Measurements from ENCODE around the gene MSRB2.
"Not testable (repeated sequence)": the region's sequence is repeated elsewhere in the genome, so short reads cannot be mapped to it uniquely, and the experiment has no call there.

The MSRB2 gene

GRCh38 chr10:23070092-23070912 lies 25.1 kb upstream of the MSRB2 start:
- not testable (repeated sequence) for DNase-seq (ENCODE audit: low read depth, low spot score)

- DNase-seq (ENCODE audit: low read depth, low spot score) = no peak
Observed at GRCh38 chr10:23070913-23071218, 24.5 kb upstream of the MSRB2 start.

GRCh38 chr10:23072593-23072992 lies 22.8 kb upstream of the MSRB2 start:
- not testable (repeated sequence) for DNase-seq (ENCODE audit: low read depth, low spot score)

GRCh38 chr10:23073527-23073926 lies 21.9 kb upstream of the MSRB2 start:
- no peak for DNase-seq (ENCODE audit: low read depth, low spot score)

- DNase-seq (ENCODE audit: low read depth, low spot score) = no peak
Observed at GRCh38 chr10:23075672-23076071, 19.7 kb upstream of the MSRB2 start.

GRCh38 chr10:23078114-23078513 lies 17.3 kb upstream of the MSRB2 start:
- DNase-seq (ENCODE audit: low read depth, low spot score) = no peak

- no peak for DNase-seq (ENCODE audit: low read depth, low spot score)
Observed at GRCh38 chr10:23079700-23080099, 15.7 kb upstream of the MSRB2 start.

GRCh38 chr10:23080262-23080661 lies 15.1 kb upstream of the MSRB2 start:
- DNase-seq (ENCODE audit: low read depth, low spot score) = no peak

GRCh38 chr10:23081221-23081750 lies 14.1 kb upstream of the MSRB2 start:
- DNase-seq (ENCODE audit: low read depth, low spot score) = no peak

- DNase-seq (ENCODE audit: low read depth, low spot score) = no peak
Observed at GRCh38 chr10:23081891-23082290, 13.5 kb upstream of the MSRB2 start.

GRCh38 chr10:23088609-23089008 lies 6.8 kb upstream of the MSRB2 start:
- DNase-seq (ENCODE audit: low read depth, low spot score) = no peak

GRCh38 chr10:23094786-23095403 lies 484 bp upstream of the MSRB2 start:
- no peak for DNase-seq (ENCODE audit: low read depth, low spot score)

GRCh38 chr10:23095966-23096801 lies 805 bp downstream of the MSRB2 start:
- peak; percentile 54 for DNase-seq (ENCODE audit: low read depth, low spot score)

- no peak for DNase-seq (ENCODE audit: low read depth, low spot score)
Observed at GRCh38 chr10:23096802-23097549, 1.6 kb downstream of the MSRB2 start.

- DNase-seq (ENCODE audit: low read depth, low spot score) = no peak
Observed at GRCh38 chr10:23099079-23099478, 3.7 kb downstream of the MSRB2 start.

GRCh38 chr10:23099816-23100215 lies 4.4 kb downstream of the MSRB2 start:
- peak; percentile 31 for DNase-seq (ENCODE audit: low read depth, low spot score)

GRCh38 chr10:23100331-23101030 lies 5.1 kb downstream of the MSRB2 start:
- no peak for DNase-seq (ENCODE audit: low read depth, low spot score)

- DNase-seq (ENCODE audit: low read depth, low spot score) = no peak
Observed at GRCh38 chr10:23106331-23107072, 11.1 kb downstream of the MSRB2 start.

- no peak for DNase-seq (ENCODE audit: low read depth, low spot score)
Observed at GRCh38 chr10:23110722-23111516, 15.5 kb downstream of the MSRB2 start.
